Right atrium auricular region (tissue), 2 donors: ENCODE data around the gene NOL6. TPM values are rescaled to one million over a fixed set of nuclear protein-coding genes. Genes with fewer than 3 reads are reported as not detected.

ENCODE experiments used
- DNase-seq: peaks from one replicate; pipeline ENCODE4 v3.0.0-alpha.2; 2019; ENCODE audit warnings: low spot score
- H3K27ac ChIP-seq, 2 donors: fragments of 200-600 bp; sonication (generic); 1 replicate in 1 of 2; 2 replicates in 1 of 2; pipeline ENCODE4 v1.5.1; 2016 to 2019
- H3K27me3 ChIP-seq, 2 donors: fragments of 200-600 bp; sonication (generic); one replicate each; pipeline versions ENCODE4 v1.5.1 to v1.6.0; 2017 to 2019
- H3K36me3 ChIP-seq: fragments of 200-600 bp; sonication (generic); one replicate; pipeline ENCODE4 v1.5.1; 2016
- H3K4me1 ChIP-seq, 2 donors: fragments of 200-600 bp; sonication (generic); one replicate each; pipeline versions ENCODE4 v1.5.1 to v1.6.0; 2017 to 2019
- H3K4me3 ChIP-seq, 2 donors: fragments of 200-600 bp; sonication (generic); 1 replicate in 1 of 2; 2 replicates in 1 of 2; pipeline ENCODE4 v1.5.1; 2017 to 2019; ENCODE audit warnings: mild to moderate bottlenecking in 1 of 2, moderate library complexity in 1 of 2
- H3K9me3 ChIP-seq, 2 donors: fragments of 200-600 bp; sonication (generic); one replicate each; pipeline ENCODE4 v1.5.1; 2019
- CTCF ChIP-seq, 2 donors: fragments of 200-600 bp; sonication (generic); IDR thresholded peaks; one replicate each; pipeline ENCODE4 v1.5.1; 2019; ENCODE audit warnings: antibody characterized with exemption in 2 of 2
- total RNA-seq, 2 donors: library from RNA; depleted of rRNA; stranded (reverse); fragments of >200 nt; gene quantifications; one replicate each; pipeline ENCODE4 v1.1.0, GENCODE V29; 2016

The NOL6 gene
- total RNA-seq, 2 donors from 2014 or later, result 12.5 to 16.1 TPM

GRCh38 chr9:33438926-33439680 lies 34.6 kb downstream of the NOL6 start:
- no peaks in the 10 kb centered on the region for H3K9me3 ChIP-seq
- H3K4me1 ChIP-seq, result peaks cover 0 to 21% of the 10 kb centered on the region in 2 donors
- TF ChIP-seq CTCF (IDR thresholded peaks at IDR 0.05), result no peak
- DNase-seq, result no peak
- H3K36me3 ChIP-seq, result peaks cover 8% of the 10 kb centered on the region
- H3K4me3 ChIP-seq, result no peak overlapping the region
- H3K27ac ChIP-seq, result peak overlapping the region in 1 of 2 donors; percentile 10
- H3K27me3 ChIP-seq, result no peaks in the 10 kb centered on the region

- Histone ChIP-seq H3K4me1 (peaks cover 0 to 21% of the 10 kb centered on the region in 2 donors), H3K27ac (no peak overlapping the region), H3K4me3 (no peak overlapping the region), H3K27me3 (no peaks in the 10 kb centered on the region), H3K36me3 (peaks cover 8% of the 10 kb centered on the region), H3K9me3 (no peaks in the 10 kb centered on the region)
- no peak for TF ChIP-seq CTCF (IDR thresholded peaks at IDR 0.05)
- no peak for DNase-seq
Observed at GRCh38 chr9:33437898-33438297, 35.8 kb downstream of the NOL6 start.

DNA sequence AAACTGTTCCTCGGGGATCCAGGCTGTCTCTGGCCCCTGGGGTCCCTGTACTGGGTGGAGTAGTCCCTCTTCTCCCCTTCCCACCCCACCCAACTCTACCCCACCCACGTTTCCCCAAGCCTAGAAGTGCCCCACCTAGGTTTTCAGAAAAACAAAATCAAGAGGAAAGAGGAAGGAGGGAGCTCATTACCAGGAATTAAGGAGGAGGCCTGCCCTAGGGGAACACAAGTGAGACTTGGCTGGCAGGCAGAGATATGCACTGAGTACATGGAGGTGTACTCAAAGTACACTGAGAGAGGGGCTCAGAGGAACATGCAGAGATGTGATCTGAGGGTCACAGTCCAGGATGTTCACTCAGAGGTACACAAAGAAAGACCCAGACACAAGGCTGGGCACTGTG lies 36.5 kb downstream of the NOL6 start:
- H3K36me3 ChIP-seq, result peaks cover 7% of the 10 kb centered on the region
- no peaks in the 10 kb centered on the region for H3K27me3 ChIP-seq
- peak overlapping the region in 1 of 2 donors; percentile 45 for H3K27ac ChIP-seq
- no peak for TF ChIP-seq CTCF (IDR thresholded peaks at IDR 0.05)
- no peaks in the 10 kb centered on the region for H3K9me3 ChIP-seq
- H3K4me3 ChIP-seq, result no peak overlapping the region
- peaks cover 0 to 21% of the 10 kb centered on the region in 2 donors for H3K4me1 ChIP-seq
- DNase-seq, result no peak

- no peaks in the 10 kb centered on the region for H3K9me3 ChIP-seq
- H3K36me3 ChIP-seq, result no peaks in the 10 kb centered on the region
- no peaks in the 10 kb centered on the region for H3K27me3 ChIP-seq
- TF ChIP-seq CTCF (IDR thresholded peaks at IDR 0.05), result no peak
- H3K27ac ChIP-seq, result peak overlapping the region in 1 of 2 donors; percentile 45
- H3K4me1 ChIP-seq, result peaks cover 0 to 23% of the 10 kb centered on the region in 2 donors
- DNase-seq, result no peak
- no peak overlapping the region for H3K4me3 ChIP-seq
Observed at GRCh38 chr9:33436445-33436844, 37.3 kb downstream of the NOL6 start.

DNA sequence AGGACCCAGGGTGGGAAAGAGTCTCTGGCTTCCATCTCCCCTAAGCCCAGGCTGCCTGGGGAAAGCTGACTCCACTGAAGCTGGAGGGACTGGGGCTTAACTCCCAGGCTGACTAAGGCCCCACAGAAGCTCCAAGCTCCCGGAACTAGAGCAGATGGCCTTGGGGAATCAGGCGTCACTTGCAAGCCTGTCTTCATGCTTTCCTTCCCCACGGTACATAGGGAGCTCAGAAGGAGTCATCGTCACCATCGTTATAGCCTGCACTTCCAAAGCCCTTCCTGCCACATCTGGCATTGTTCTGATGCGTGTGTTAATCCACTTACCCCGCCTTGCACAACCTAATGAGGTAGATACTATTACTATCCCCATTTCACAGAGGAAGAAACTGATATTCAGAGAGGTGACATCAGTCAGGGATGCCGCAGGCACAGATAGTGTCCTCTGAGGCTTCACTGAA lies 37.9 kb downstream of the NOL6 start:
- no peaks in the 10 kb centered on the region for H3K9me3 ChIP-seq
- no peaks in the 10 kb centered on the region for H3K27me3 ChIP-seq
- no peak overlapping the region for H3K4me3 ChIP-seq
- DNase-seq, result no peak
- H3K36me3 ChIP-seq, result no peaks in the 10 kb centered on the region
- peak overlapping the region in 1 of 2 donors; percentile 45 for H3K27ac ChIP-seq
- TF ChIP-seq CTCF (IDR thresholded peaks at IDR 0.05), result no peak
- H3K4me1 ChIP-seq, result peaks cover 0 to 29% of the 10 kb centered on the region in 2 donors
